SK-N-SH (cell line): Measurements from ENCODE around the gene ASZ1. TPM values are rescaled to one million over a fixed set of nuclear protein-coding genes. Genes with fewer than 3 reads are reported as not detected.
A peak's percentile ranks its signal among the peaks of the same experiment; 100 is the strongest.

Source experiments
- CTCF ChIA-PET: fragments of 300-600, 350-600 bp; formaldehyde crosslinking; extraction: SDS; loops from one replicate; lab custom pipeline; 2021; lab: Yijun Ruan, JAX
- POLR2A ChIA-PET: fragments of 350-600 bp; sonication (Branson Sonifier 250); formaldehyde crosslinking; extraction: SDS; loops from one replicate; lab custom pipeline; 2020; ENCODE audit warnings: antibody characterized with exemption, inconsistent platforms; lab: Yijun Ruan, JAX
- DNase-seq: peaks from one replicate; pipeline ENCODE4 v3.0.0; 2012
- H2AFZ ChIP-seq: fragments of 200-600 bp; sonication (generic); 2 replicates; pipeline ENCODE4 v1.8.1; 2016; ENCODE audit warnings: antibody characterized with exemption, mild to moderate bottlenecking, low read depth
- H3F3A ChIP-seq: fragments of 200-600 bp; sonication (generic); replicated peaks from 2 replicates; pipeline ENCODE3; 2016; ENCODE audit warnings: antibody characterized with exemption, mild to moderate bottlenecking; ENCODE audit not compliant: insufficient read depth
- H3K27ac ChIP-seq, 2 experiments: fragments of 200-500 bp in 1 of 2; fragments of 200-600 bp in 1 of 2; sonication (Bioruptor generic) in 1 of 2; sonication (generic), shearing (Covaris generic) in 1 of 2; 2 replicates each; pipeline versions ENCODE4 v1.5.1 to v1.6.1; 2014 to 2016; ENCODE audit warnings: low read depth in 2 of 2, inconsistent platforms in 1 of 2, low read length in 1 of 2, mild to moderate bottlenecking in 1 of 2, mixed read lengths in 1 of 2
- H3K27me3 ChIP-seq: fragments of 200-600 bp; sonication (generic), shearing (Covaris generic); 2 replicates; pipeline ENCODE4 v1.6.1; 2016; ENCODE audit warnings: mixed run types; ENCODE audit not compliant: insufficient read depth
- H3K36me3 ChIP-seq, 2 experiments: fragments of 200-500 bp in 1 of 2; fragments of 200-600 bp in 1 of 2; sonication (Bioruptor generic) in 1 of 2; sonication (generic) in 1 of 2; replicated peaks in 1 of 2; 2 replicates each; pipeline versions ENCODE3 to v1.5.1; 2014 to 2016; ENCODE audit warnings: low read length in 1 of 2, mild to moderate bottlenecking in 1 of 2; ENCODE audit not compliant: insufficient read depth in 2 of 2, control insufficient read depth in 1 of 2
- H3K4me1 ChIP-seq, 2 experiments: fragments of 200-500 bp in 1 of 2; fragments of 200-600 bp in 1 of 2; sonication (Bioruptor generic) in 1 of 2; sonication (generic), shearing (Covaris generic) in 1 of 2; 2 replicates each; pipeline versions ENCODE4 v1.5.1 to v1.6.1; 2014 to 2016; ENCODE audit warnings: low read depth in 1 of 2, low read length in 1 of 2, mixed run types in 1 of 2; ENCODE audit not compliant: insufficient read depth in 2 of 2, control insufficient read depth in 1 of 2
- H3K4me2 ChIP-seq: fragments of 200-600 bp; sonication (generic), shearing (Covaris generic); 2 replicates; pipeline ENCODE4 v1.6.1; 2017; ENCODE audit warnings: mixed run types
- H3K4me3 ChIP-seq, 2 experiments: fragments of 200-500 bp in 1 of 2; fragments of 200-600 bp in 1 of 2; sonication (Bioruptor generic) in 1 of 2; sonication (generic), shearing (Covaris generic) in 1 of 2; 2 replicates each; pipeline versions ENCODE4 v1.5.1 to v1.8.1; 2014 to 2016; ENCODE audit warnings: low read depth in 2 of 2, inconsistent platforms in 1 of 2, low read length in 1 of 2, mild to moderate bottlenecking in 1 of 2, mixed read lengths in 1 of 2, moderate library complexity in 1 of 2
- H3K79me2 ChIP-seq: fragments of 200-600 bp; sonication (generic); 2 replicates; pipeline ENCODE4 v1.8.1; 2017; ENCODE audit warnings: mild to moderate bottlenecking; ENCODE audit not compliant: insufficient read depth
- H3K9ac ChIP-seq: fragments of 200-600 bp; sonication (generic); 2 replicates; pipeline ENCODE4 v1.6.1; 2017; ENCODE audit warnings: mixed run types
- H3K9me2 ChIP-seq: fragments of 200-600 bp; sonication (generic); 2 replicates; pipeline ENCODE4 v1.6.1; 2017; ENCODE audit warnings: mixed run types
- H3K9me3 ChIP-seq: fragments of 200-600 bp; sonication (generic); 2 replicates; pipeline ENCODE4 v1.6.1; 2017; ENCODE audit warnings: mixed run types, mild to moderate bottlenecking, moderate library complexity
- H4K20me1 ChIP-seq: fragments of 200-600 bp; sonication (generic); 2 replicates; pipeline ENCODE4 v1.6.1; 2017; ENCODE audit warnings: mild to moderate bottlenecking, mixed run types; ENCODE audit not compliant: insufficient read depth
- CHD2 ChIP-seq: fragments of 150-350 bp; IDR thresholded peaks from 2 replicates; pipeline ENCODE4 v1.6.1; 2018; ENCODE audit warnings: low read length; ENCODE audit not compliant: partially characterized antibody
- ELF1 ChIP-seq: IDR thresholded peaks from 2 replicates; pipeline ENCODE4 v1.4.0; 2012
- EP300 ChIP-seq, 2 experiments: IDR thresholded peaks; 2 replicates each; pipeline versions ENCODE4 v1.4.0 to v1.6.1; 2012; ENCODE audit warnings: borderline replicate concordance in 1 of 2, low read depth in 1 of 2, low read length in 1 of 2
- EZH2phosphoT487 ChIP-seq: fragments of 200-600 bp; sonication (generic); IDR thresholded peaks from 2 replicates; pipeline ENCODE4 v1.6.1; 2017; ENCODE audit warnings: low read depth, mixed run types, mild to moderate bottlenecking, antibody characterized with exemption, moderate library complexity, borderline replicate concordance
- FOSL2 ChIP-seq: IDR thresholded peaks from 2 replicates; pipeline ENCODE4 v1.4.0; 2012; ENCODE audit warnings: low read depth, mild to moderate bottlenecking, moderate library complexity, borderline replicate concordance
- FOXJ3 ChIP-seq: sonication (generic); formaldehyde crosslinking; IDR thresholded peaks from 2 replicates; pipeline ENCODE4 v1.5.1; 2020; ENCODE audit warnings: mild to moderate bottlenecking, missing genetic modification reagents
- GABPA ChIP-seq: IDR thresholded peaks from 2 replicates; pipeline ENCODE4 v1.4.0; 2012; ENCODE audit warnings: low read depth, mild to moderate bottlenecking
- JUND ChIP-seq: IDR thresholded peaks from 2 replicates; pipeline ENCODE4 v1.4.0; 2012
- MEF2A ChIP-seq: IDR thresholded peaks from 2 replicates; pipeline ENCODE4 v1.4.0; 2012; ENCODE audit warnings: low read depth, borderline replicate concordance
- NFIC ChIP-seq: IDR thresholded peaks from 2 replicates; pipeline ENCODE4 v1.4.0; 2012; ENCODE audit warnings: borderline replicate concordance
- NRF1 ChIP-seq: IDR thresholded peaks from 2 replicates; pipeline ENCODE4 v1.6.1; 2012; ENCODE audit warnings: low read depth, mild to moderate bottlenecking, low read length
- RAD21 ChIP-seq: IDR thresholded peaks from 2 replicates; pipeline ENCODE4 v1.6.1; 2012; ENCODE audit warnings: mild to moderate bottlenecking, low read length
- RFX5 ChIP-seq: IDR thresholded peaks from 2 replicates; pipeline ENCODE4 v1.6.1; 2012; ENCODE audit warnings: mild to moderate bottlenecking, improper control_type of control experiment, low read length
- TEAD4 ChIP-seq: IDR thresholded peaks from 2 replicates; pipeline ENCODE4 v1.4.0; 2012; ENCODE audit warnings: mild to moderate bottlenecking, borderline replicate concordance; ENCODE audit not compliant: insufficient read depth
- WGBS: methylation state at CpG from one replicate; pipeline ENCODE4 v1.1.6; 2017; ENCODE audit warnings: low lambda C conversion rate; 5-methylcytosine and 5-hydroxymethylcytosine counted together
- polyA plus RNA-seq, 3 experiments: library from polyadenylated mRNA; depleted of rRNA; stranded (reverse); fragments of >200 nt; gene quantifications; 2 replicates each; pipeline ENCODE4 v1.2.3, GENCODE V29; 2012
- TF ChIP-seq, protein P1 (sequence below): IDR thresholded peaks from 2 replicates; pipeline ENCODE4; 2012
- TF ChIP-seq, protein P2 (sequence below): fragments of 150-350 bp; IDR thresholded peaks from 2 replicates; pipeline ENCODE4 v1.6.1; 2017; ENCODE audit warnings: antibody characterized with exemption, low read length, low read depth, borderline replicate concordance
- TF ChIP-seq, protein P3 (sequence below): IDR thresholded peaks from 2 replicates; pipeline ENCODE4 v1.4.0; 2012; ENCODE audit warnings: low read depth, borderline replicate concordance

The ASZ1 gene
- polyA plus RNA-seq, 1 of the 3 experiments (the other 2 are of a cell fraction): not detected

DNA sequence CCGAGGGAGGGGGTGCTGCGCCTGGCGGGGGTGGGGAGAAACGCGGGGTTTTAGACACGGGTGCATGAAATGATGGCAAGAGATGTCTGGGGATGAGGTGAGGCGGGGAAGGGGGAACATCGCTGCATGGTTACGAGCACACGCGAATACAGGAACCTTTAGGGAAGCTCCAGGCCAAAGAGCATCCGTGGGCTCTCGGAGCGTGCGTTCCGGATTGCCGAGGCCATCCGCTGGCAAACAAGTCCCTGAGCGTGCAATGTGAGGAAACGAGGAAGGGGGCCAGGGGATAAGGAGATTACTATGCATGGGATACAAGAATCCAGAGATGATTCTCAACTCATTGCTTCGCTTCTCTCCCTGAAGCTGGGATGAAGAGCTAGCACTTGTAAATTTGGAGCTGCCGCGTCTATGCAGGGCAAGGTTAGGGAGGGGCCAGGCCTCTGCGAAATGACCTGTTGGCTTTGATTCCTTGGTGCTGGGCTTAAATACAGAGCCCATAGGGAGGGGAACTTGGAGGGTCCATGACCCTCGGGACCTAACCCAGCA lies 103.9 kb downstream of the ASZ1 start:
- no peak overlapping the region for H3K27ac ChIP-seq
- TF ChIP-seq, protein P1, sequence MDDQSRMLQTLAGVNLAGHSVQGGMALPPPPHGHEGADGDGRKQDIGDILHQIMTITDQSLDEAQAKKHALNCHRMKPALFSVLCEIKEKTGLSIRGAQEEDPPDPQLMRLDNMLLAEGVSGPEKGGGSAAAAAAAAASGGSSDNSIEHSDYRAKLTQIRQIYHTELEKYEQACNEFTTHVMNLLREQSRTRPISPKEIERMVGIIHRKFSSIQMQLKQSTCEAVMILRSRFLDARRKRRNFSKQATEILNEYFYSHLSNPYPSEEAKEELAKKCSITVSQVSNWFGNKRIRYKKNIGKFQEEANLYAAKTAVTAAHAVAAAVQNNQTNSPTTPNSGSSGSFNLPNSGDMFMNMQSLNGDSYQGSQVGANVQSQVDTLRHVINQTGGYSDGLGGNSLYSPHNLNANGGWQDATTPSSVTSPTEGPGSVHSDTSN: no peak
- TF ChIP-seq ELF1: no peak
- no peak for TF ChIP-seq TEAD4
- no peak for TF ChIP-seq EP300 (IDR thresholded peaks at IDR 0.05; ENCODE audit: borderline replicate concordance in 1 of 2, low read depth in 1 of 2, low read length in 1 of 2)
- TF ChIP-seq CHD2: no peak
- no peak for TF ChIP-seq GABPA
- TF ChIP-seq EZH2phosphoT487: no peak
- TF ChIP-seq RAD21: no peak
- no peak for TF ChIP-seq RFX5
- no peak for TF ChIP-seq NFIC
- TF ChIP-seq, protein P2, sequence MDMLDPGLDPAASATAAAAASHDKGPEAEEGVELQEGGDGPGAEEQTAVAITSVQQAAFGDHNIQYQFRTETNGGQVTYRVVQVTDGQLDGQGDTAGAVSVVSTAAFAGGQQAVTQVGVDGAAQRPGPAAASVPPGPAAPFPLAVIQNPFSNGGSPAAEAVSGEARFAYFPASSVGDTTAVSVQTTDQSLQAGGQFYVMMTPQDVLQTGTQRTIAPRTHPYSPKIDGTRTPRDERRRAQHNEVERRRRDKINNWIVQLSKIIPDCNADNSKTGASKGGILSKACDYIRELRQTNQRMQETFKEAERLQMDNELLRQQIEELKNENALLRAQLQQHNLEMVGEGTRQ: no peak
- TF ChIP-seq MEF2A: no peak
- TF ChIP-seq FOSL2: no peak
- TF ChIP-seq, protein P3, sequence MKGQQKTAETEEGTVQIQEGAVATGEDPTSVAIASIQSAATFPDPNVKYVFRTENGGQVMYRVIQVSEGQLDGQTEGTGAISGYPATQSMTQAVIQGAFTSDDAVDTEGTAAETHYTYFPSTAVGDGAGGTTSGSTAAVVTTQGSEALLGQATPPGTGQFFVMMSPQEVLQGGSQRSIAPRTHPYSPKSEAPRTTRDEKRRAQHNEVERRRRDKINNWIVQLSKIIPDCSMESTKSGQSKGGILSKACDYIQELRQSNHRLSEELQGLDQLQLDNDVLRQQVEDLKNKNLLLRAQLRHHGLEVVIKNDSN: no peak
- no peak for TF ChIP-seq JUND
- TF ChIP-seq NRF1: no peak
- TF ChIP-seq FOXJ3 (CRISPR knock-in tag): no peak
- H3K79me2 ChIP-seq: no peaks in the 10 kb centered on the region
- no peaks in the 10 kb centered on the region for H3F3A ChIP-seq
- H3K27me3 ChIP-seq: peaks cover 69% of the 10 kb centered on the region
- ChIA-PET POLR2A (no interaction called here), CTCF (interaction anchor here (0.6 to 1.4 kb wide), 4 partner anchors 11 to 146 kb away, joined by 3 to 6 read pairs (median 3); no protein-coding TSS in a partner anchor)
- no peak overlapping the region for H3K9ac ChIP-seq
- H2AFZ ChIP-seq: no peak overlapping the region
- H3K9me2 ChIP-seq: no peaks in the 10 kb centered on the region
- WGBS: 11% methylated on average over 25 of the region's 25 CpGs
- H3K4me2 ChIP-seq: peak overlapping the region; percentile 72
- peak overlapping the region; percentile 28 to 48; a peak in 3 of 4 replicates for H3K4me3 ChIP-seq
- no peak for DNase-seq
- no peaks in the 10 kb centered on the region for H4K20me1 ChIP-seq
- H3K36me3 ChIP-seq: no peaks in the 10 kb centered on the region
- H3K4me1 ChIP-seq: no peaks in the 10 kb centered on the region; a peak in 1 of 4 replicates
- 0 out of 2 replicates have a peak, but pooled peaks cover 10% of the 10 kb centered on the region for H3K9me3 ChIP-seq
